Measurements from ENCODE around the gene TNNT3. TPM values are rescaled to one million over a fixed set of nuclear protein-coding genes. Genes with fewer than 3 reads are reported as not detected.
A peak's percentile ranks its signal among the peaks of the same experiment; 100 is the strongest.

The TNNT3 gene
- total and polyA plus RNA-seq, 2 of the 4 experiments (the other 2 are of a cell fraction) = not detected

DNA sequence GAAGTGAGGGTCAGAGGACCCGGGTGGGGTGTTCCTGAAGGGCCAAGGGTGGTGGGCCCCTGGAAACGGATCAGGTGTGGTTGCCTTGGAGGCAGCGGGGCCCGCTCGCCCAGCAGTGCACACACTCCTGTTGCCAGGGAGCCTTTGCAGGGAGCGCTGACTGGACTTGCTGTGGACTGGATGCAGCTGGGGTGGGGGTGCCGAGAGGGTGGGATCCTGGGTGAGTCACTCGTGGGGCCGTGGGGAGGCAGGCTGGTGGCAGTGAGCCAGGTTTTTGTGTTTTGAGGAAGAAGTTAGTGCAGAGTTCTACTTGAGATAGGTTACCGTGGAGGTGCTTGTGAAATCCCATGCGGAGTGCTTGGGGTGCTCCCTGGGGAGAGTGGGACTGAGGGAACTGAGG lies 28.9 kb downstream of the TNNT3 start:
- in situ Hi-C loops (cut with MboI; ENCODE audit: low sequenced_read_pairs) = no loop called here
- CTCF ChIA-PET = interaction anchor here (0.9 to 1.2 kb wide), 3 partner anchors 54 to 254 kb away, joined by 3 to 4 read pairs (median 3); no protein-coding TSS in a partner anchor

More for the DNA sequence above, 28.9 kb downstream of the TNNT3 start:
- Histone ChIP-seq H3K4me3 (ENCODE audit: insufficient read depth, low read depth, low read length) (no peak overlapping the region), H2BK120ac (ENCODE audit: low read depth, low read length) (no peak overlapping the region), H4K20me1 (ENCODE audit: insufficient read depth, low read length) (no peaks in the 10 kb centered on the region), H3K14ac (replicated peaks; ENCODE audit: low read depth, low read length) (no peak overlapping the region), H3K4ac (ENCODE audit: low read depth, low read length) (no peak overlapping the region), H3K4me1 (ENCODE audit: control insufficient read depth, insufficient read depth, low read length) (no peaks in the 10 kb centered on the region), H3K4me2 (ENCODE audit: low read depth, low read length) (no peak overlapping the region), H4K8ac (ENCODE audit: low read depth in 2 of 2, low read length in 2 of 2) (no peak overlapping the region), H3K27me3 (ENCODE audit: control insufficient read depth, insufficient read depth, low read length) (no peaks in the 10 kb centered on the region), H3K18ac (ENCODE audit: low read depth, low read length) (no peak overlapping the region), H3K9ac (ENCODE audit: low read depth, low read length) (no peak overlapping the region), H3K27ac (ENCODE audit: insufficient read depth, low read length) (no peak overlapping the region), H3K9me3 (ENCODE audit: control insufficient read depth, insufficient read depth, low read length) (no peaks in the 10 kb centered on the region), H2BK15ac (ENCODE audit: low read depth, low read length) (no peak overlapping the region), H3K9me1 (ENCODE audit: insufficient read depth, low read length) (no peaks in the 10 kb centered on the region), H4K5ac (ENCODE audit: low read depth, low read length) (no peak overlapping the region), H2AK9ac (replicated peaks; ENCODE audit: low read depth, low read length, poor library complexity) (no peak overlapping the region), H3K23ac (ENCODE audit: low read depth, low read length) (no peak overlapping the region), H2AFZ (replicated peaks; ENCODE audit: low read length, poor library complexity) (no peak overlapping the region), H4K91ac (ENCODE audit: insufficient read depth, low read depth, low read length) (no peak overlapping the region), H3K36me3 (ENCODE audit: control insufficient read depth, insufficient read depth, low read length) (no peaks in the 10 kb centered on the region), H3K79me1 (ENCODE audit: low read depth in 1 of 2, low read length in 2 of 2) (no peaks in the 10 kb centered on the region), H3K56ac (ENCODE audit: extremely low read depth, insufficient read depth, low read length) (no peak overlapping the region), H2BK20ac (ENCODE audit: low read depth, low read length) (no peak overlapping the region), H2AK5ac (ENCODE audit: low read depth, low read length) (no peak overlapping the region), H2BK5ac (ENCODE audit: low read depth, low read length, poor library complexity, severe bottlenecking) (no peak overlapping the region)
- ATAC-seq (ENCODE audit: low read depth) (peak; percentile 36; the same call in 1 of the 2 replicates), DNase-seq (no peak)
- WGBS, 2 experiments (ENCODE audit: extremely low coverage in 2 of 2, insufficient read length in 1 of 2) = no CpG with 5 or more reads among the region's 11 CpGs
- POLR2A ChIA-PET (ENCODE audit: unreplicated experiment) = no interaction called here
- intact Hi-C loops (cut with micrococcal nuclease) (no loop called here), dilution Hi-C loops (cut with HindIII; ENCODE audit: low sequenced_read_pairs, unreplicated experiment) (no loop called here)
- TF ChIP-seq RAD21 (IDR thresholded peaks at IDR 0.05; ENCODE audit: low read length) = no peak
- BruUV-seq (replicated peaks) = no TSS peak

All from IMR-90 (cell line).